Thymus (tissue), 11 donors: ENCODE measurements around the gene MRAS. TPM values are rescaled to one million over a fixed set of nuclear protein-coding genes. Genes with fewer than 3 reads are reported as not detected.

Source experiments
- DNase-seq, 9 donors: peaks; one replicate each; pipeline ENCODE4 v3.0.0-alpha.2; 2013; ENCODE audit warnings: low spot score in 9 of 9, low read depth in 6 of 9, missing footprints in 1 of 9
- H3K27ac ChIP-seq, 2 donors: one replicate each; pipeline ENCODE4 v1.5.1; 2013; ENCODE audit warnings: control low read depth in 1 of 2, low read depth in 1 of 2, low read length in 1 of 2, mild to moderate bottlenecking in 1 of 2, moderate library complexity in 1 of 2
- H3K27me3 ChIP-seq, 2 donors: one replicate each; pipeline ENCODE4 v1.5.1; 2013; ENCODE audit warnings: low read length in 1 of 2; ENCODE audit not compliant: control insufficient read depth in 2 of 2, insufficient read depth in 1 of 2
- H3K36me3 ChIP-seq, 2 donors: one replicate each; pipeline ENCODE4 v1.5.1; 2013; ENCODE audit warnings: low read length in 1 of 2, mild to moderate bottlenecking in 1 of 2, moderate library complexity in 1 of 2; ENCODE audit not compliant: control insufficient read depth in 2 of 2, insufficient read depth in 2 of 2
- H3K4me1 ChIP-seq, 2 donors: one replicate each; pipeline ENCODE4 v1.5.1; 2013; ENCODE audit warnings: low read length in 2 of 2; ENCODE audit not compliant: control insufficient read depth in 2 of 2, insufficient read depth in 2 of 2
- H3K4me3 ChIP-seq, 2 donors: one replicate each; pipeline ENCODE4 v1.5.1; 2013; ENCODE audit warnings: low read length in 2 of 2, control low read depth in 1 of 2, mild to moderate bottlenecking in 1 of 2
- H3K9me3 ChIP-seq, 2 donors: one replicate each; pipeline ENCODE4 v1.5.1; 2013; ENCODE audit warnings: low read length in 1 of 2, mild to moderate bottlenecking in 1 of 2; ENCODE audit not compliant: control insufficient read depth in 2 of 2, insufficient read depth in 1 of 2
- WGBS: extraction: QIAGEN DNeasy Blood & Tissue Kit; methylation state at CpG from one replicate; pipeline ENCODE4 v1.1.7; 2013; 5-methylcytosine and 5-hydroxymethylcytosine counted together
- polyA plus RNA-seq: library from polyadenylated mRNA; stranded (reverse); fragments of 200-250 nt; gene quantifications from one replicate; pipeline ENCODE4 v1.2.3, GENCODE V29; 2013
- total RNA-seq: library from RNA; stranded (reverse); fragments of 120-200 nt; gene quantifications from one replicate; pipeline ENCODE4 v1.2.4, GENCODE V29; 2013
- donor health status: healthy.

MRAS gene
- total and polyA plus RNA-seq, 2 donors, result 4.7 to 11.7 TPM

DNA sequence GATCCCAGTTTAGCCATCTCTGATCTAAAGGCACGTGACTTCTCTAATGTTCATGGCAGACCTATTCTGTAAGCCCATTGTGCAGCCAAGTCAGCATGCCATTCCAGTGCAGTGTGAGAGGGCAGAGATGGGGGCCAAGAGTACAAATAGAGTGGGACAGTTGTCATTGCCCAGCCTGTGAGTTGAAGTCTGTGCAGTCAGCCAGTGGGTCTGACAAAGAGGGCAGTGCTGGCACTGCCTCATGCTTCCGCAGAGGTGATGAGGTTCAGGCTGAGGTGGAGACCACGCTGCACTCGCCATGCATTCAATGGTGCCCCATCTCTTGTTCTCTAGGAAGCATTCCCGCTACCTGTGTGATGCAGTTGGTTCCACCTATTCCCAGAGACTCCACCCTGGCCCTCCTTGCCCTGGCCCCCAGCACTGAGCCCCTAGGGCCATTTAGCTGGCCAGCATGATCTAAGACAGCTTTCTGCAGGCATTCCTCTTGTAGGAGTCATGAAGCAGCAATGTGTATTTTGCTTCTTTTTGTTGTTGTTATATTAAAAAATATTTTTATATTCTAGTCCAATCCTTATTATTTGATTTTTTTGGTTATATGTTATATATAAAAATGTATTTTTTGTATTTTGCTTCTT is 3.7 kb downstream of the MRAS start:
- DNase-seq, result no peak
- Histone ChIP-seq H3K4me3 (no peak overlapping the region), H3K4me1 (no peaks in the 10 kb centered on the region), H3K27me3 (peaks cover 33 to 53% of the 10 kb centered on the region in 2 donors), H3K27ac (no peak overlapping the region), H3K36me3 (no peaks in the 10 kb centered on the region), H3K9me3 (no peaks in the 10 kb centered on the region)
- WGBS, result 97% methylated on average over 5 of the region's 5 CpGs

DNA sequence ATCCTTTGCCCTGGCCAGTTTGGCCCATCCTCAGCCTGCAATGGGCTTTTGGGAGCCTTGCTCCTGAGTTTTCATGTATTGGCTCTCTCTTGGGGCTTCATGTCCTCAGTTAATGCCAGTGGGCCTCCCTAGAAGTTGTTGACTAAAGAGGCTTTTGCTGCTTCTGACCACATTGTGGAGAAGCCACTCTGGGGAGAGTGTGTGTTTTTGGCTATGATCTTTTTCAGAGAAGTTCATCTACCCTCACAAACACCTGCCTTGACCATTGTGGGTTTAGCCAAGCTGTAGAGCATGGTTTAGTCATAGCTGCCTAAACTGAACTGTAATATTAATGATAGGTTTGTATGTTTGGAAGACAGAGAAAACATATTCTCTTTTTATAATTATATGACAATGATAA is 6.0 kb downstream of the MRAS start:
- no peak for DNase-seq
- H3K4me1 ChIP-seq, result no peaks in the 10 kb centered on the region
- no peak overlapping the region for H3K4me3 ChIP-seq
- H3K27me3 ChIP-seq, result peaks cover 10 to 32% of the 10 kb centered on the region in 2 donors
- no peaks in the 10 kb centered on the region for H3K9me3 ChIP-seq
- no peaks in the 10 kb centered on the region for H3K36me3 ChIP-seq
- no peak overlapping the region for H3K27ac ChIP-seq

DNA sequence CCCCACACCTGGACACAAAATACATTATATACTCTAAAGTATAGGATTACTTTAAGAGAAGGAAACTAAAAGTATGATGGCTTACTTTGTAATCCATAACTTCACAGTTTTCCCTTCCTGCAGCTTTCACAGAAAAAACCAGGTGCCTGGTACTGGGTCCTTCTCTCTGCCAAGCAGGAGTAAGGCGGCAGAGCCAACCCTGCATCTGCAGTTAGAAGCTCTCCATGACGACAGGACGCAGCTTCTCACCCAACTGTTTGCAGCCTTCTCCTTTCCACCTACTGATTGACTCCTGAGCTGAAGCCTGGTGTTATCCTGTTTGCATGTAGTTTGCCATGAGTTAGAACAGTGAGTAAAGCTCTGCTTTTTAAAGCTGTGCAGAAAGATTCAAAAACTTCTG is 6.7 kb downstream of the MRAS start:
- WGBS, result 96% methylated on average over 3 of the region's 3 CpGs
- no peak for DNase-seq
- Histone ChIP-seq H3K27ac (no peak overlapping the region), H3K27me3 (peaks cover 3 to 25% of the 10 kb centered on the region in 2 donors), H3K4me1 (no peaks in the 10 kb centered on the region), H3K4me3 (no peak overlapping the region), H3K36me3 (no peaks in the 10 kb centered on the region), H3K9me3 (no peaks in the 10 kb centered on the region)

DNA sequence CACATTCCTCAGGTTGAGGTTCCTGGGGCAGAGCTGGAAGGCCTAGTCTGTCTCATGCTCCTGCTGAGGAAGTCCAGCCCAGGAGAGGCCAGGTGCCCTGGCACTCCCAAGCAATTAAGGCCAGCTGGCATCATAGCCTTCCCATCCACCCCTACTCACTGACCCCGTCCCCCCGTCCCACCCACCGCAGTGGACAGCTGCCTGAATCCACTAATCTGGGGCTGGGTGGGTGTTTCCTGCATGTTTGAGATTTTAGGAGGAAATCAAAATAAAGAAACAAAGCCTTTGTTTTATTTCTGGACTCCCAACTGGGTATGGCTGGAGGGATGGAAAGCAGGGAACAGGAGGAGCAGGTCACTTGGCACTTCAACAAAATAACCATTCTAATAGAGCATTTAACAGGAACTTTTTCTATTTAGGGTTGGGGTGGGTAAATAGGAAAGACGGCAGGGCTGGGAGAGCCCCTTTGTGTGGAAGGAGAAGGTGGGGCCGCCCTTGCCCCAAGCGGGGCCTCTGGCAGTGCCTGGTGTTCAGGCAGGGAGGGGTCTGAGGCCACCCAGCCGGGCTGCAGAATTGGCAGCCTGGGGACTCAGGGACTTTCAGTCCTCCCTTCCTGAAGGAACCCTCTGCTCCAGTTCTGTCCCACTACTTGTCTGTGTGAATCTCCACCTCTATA is 8.5 kb downstream of the MRAS start:
- H3K4me3 ChIP-seq, result no peak overlapping the region
- H3K27me3 ChIP-seq, result peaks cover 2 to 9% of the 10 kb centered on the region in 2 donors
- DNase-seq, result no peak
- no peaks in the 10 kb centered on the region for H3K4me1 ChIP-seq
- H3K36me3 ChIP-seq, result no peaks in the 10 kb centered on the region
- 94% methylated on average over 7 of the region's 7 CpGs for WGBS
- no peak overlapping the region for H3K27ac ChIP-seq
- no peaks in the 10 kb centered on the region for H3K9me3 ChIP-seq

DNA sequence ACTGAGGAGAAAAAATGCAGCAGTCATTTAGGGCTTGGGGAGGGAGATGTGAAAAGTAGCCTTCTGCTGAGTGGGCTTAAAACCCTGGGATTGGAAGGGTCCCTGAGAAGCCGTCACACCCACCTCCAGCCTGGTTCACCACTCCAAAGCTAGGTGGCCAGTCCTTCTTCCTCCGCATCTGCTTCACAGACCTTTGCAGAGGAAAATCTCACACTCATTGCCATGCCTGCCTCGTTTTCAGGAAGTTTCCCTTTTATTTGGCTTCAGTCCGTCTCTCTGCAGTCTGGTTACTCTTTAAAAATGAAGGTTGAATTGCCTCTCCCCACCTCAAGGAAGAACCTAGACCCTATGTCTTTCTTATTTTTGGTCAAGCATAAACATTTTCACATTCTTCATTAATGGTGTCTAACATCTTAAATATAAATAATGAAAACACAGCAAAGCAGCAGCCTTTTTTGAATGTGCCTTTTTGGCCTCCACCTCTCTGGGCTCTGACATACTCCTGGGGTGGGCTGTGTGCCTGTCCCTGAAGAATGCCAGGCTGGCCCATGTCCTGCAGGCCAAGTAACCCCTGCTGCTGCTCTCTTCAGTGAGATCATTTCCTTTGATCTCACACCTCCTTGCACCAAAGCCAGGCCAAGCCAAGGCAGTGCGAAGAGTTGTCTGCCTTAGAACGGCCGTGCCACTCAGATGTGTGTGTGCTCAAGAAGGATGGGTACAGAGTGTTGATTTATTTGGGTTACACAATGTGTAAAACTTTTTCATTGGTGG is 11.0 kb downstream of the MRAS start:
- H3K9me3 ChIP-seq, result no peaks in the 10 kb centered on the region
- H3K27ac ChIP-seq, result no peak overlapping the region
- peaks cover 0 to 2% of the 10 kb centered on the region in 2 donors for H3K27me3 ChIP-seq
- DNase-seq, result no peak
- 89% methylated on average over 7 of the region's 7 CpGs for WGBS
- H3K36me3 ChIP-seq, result no peaks in the 10 kb centered on the region
- no peak overlapping the region for H3K4me3 ChIP-seq
- no peaks in the 10 kb centered on the region for H3K4me1 ChIP-seq

DNA sequence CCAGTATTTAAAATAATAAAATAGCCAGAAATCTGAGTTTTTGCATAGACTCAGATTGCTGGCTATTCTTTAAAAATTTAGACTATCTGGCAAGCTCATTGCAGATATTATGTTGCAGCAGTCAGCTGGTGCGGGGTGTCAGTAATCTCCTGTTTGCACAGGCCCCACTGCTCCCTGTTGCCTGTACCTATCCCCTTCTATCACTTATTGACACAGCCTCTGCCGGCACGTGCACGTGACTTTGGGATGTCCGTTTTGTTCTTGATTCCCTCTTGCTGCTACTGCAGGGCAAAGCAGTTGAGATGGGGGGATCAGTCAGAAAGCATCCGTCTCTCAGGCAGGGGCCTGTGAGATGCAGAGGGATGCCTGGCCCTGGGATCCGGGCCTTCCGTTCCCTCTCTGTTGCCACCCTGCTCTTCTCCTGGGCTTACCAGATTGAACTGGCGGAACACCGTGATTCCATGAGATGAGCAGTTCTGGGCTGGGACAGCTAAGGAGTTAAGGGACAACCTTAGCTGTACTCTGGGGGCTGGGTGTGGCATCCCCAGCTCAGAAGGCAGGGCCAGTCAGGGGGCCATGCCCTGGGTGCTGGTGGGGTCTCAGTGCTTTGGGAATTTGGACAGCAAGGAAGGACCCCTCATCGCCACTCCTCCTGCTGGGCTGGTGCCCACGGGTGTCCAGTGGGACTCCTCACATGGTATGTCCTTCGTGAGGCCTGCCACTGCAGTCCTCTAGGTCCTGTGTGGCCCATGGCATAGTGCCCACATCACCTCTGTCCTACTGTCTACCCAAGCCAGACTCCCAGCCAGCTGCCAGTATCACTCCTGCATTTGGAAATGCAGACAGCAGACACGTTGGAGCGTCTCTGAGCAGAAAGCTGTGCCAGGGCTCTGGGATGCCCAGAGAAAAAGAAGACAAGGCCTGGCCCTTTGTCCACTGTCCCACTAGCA is 11.8 kb downstream of the MRAS start:
- Histone ChIP-seq H3K4me3 (no peak overlapping the region), H3K36me3 (no peaks in the 10 kb centered on the region), H3K27ac (no peak overlapping the region), H3K4me1 (no peaks in the 10 kb centered on the region), H3K27me3 (peaks cover 0 to 2% of the 10 kb centered on the region in 2 donors), H3K9me3 (no peaks in the 10 kb centered on the region)
- 95% methylated on average over 15 of the region's 15 CpGs for WGBS
- DNase-seq, result no peak

DNA sequence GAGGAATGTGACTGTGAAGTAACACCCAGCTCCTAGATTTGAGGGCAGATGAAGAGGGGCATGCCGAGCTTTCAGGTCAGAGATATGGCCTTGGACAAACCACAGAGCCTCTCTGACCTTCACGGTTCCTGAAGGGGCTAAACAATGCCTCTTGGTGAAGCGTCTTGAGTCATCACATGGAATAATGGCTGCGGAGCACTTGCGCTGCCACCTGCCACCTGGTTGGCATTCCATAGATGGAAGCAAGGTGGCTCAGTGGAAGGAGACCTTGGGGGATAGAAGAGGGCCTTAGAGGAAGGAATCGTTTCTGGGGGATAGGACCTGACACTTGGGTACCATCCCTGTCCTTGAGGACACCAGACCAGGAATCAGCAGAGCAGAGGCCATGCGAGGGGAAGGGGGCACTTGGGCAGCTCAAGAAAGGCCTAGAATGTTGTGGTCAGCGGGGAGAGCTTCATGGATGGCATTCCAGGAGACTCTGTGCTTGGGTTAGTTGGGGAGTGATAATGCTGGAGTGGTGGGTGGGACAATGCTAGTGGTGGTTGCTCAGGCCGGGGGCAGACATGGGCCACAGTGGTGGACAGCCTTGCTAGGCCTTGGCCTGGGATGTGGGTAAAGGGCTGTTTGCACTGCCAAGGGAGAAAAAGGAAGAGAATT is 12.6 kb downstream of the MRAS start:
- Histone ChIP-seq H3K4me3 (no peak overlapping the region), H3K9me3 (no peaks in the 10 kb centered on the region), H3K27ac (no peak overlapping the region), H3K27me3 (peaks cover 0 to 2% of the 10 kb centered on the region in 2 donors), H3K36me3 (no peaks in the 10 kb centered on the region), H3K4me1 (no peaks in the 10 kb centered on the region)
- WGBS, result 96% methylated on average over 9 of the region's 9 CpGs
- DNase-seq, result no peak

DNA sequence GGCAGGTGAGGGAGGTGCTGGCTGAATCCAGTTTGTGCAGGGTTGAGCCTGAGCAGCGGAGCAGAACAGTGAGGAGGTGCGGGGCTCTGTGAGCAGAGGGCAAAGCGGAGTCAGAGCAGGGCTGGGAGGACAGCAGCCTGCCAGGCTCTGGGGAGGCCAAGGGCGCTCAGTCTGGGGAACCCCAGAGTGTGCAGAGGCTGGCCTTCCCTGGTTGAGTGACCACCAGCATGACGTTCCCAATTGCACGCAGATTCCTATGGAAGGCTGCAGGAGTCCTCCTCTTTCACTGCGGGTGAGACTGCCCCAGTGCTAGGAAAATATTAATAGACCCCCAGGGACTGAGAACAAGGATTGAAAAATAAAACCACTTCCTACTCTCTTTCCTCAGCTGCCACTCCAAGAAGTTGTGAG is 13.2 kb downstream of the MRAS start:
- Histone ChIP-seq H3K9me3 (no peaks in the 10 kb centered on the region), H3K4me3 (no peak overlapping the region), H3K36me3 (no peaks in the 10 kb centered on the region), H3K27ac (no peak overlapping the region), H3K4me1 (no peaks in the 10 kb centered on the region), H3K27me3 (peaks cover 0 to 2% of the 10 kb centered on the region in 2 donors)
- WGBS, result 93% methylated on average over 7 of the region's 7 CpGs
- DNase-seq, result no peak
